ENCODE measurements around the gene METTL24.

Gene METTL24, protein sequence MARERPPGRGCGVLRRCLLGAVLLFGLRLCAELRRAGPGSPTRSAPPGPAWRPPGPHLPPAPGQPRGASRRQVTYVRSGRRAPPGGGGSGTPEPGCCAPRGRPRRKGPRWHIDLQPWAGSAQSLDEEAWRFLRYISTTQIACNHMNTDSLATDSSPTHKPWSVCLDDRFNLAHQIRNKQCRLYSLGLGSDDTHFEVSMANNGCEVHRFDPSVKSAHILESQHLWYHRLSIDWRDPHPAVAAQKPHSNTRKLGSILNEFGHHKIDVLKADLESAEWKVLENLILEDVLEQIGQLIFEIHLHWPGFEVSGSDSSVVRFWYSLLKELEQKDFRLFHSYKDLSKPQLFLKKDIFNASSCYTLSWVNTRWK
- long read RNA-seq, result 0 reads

DNA sequence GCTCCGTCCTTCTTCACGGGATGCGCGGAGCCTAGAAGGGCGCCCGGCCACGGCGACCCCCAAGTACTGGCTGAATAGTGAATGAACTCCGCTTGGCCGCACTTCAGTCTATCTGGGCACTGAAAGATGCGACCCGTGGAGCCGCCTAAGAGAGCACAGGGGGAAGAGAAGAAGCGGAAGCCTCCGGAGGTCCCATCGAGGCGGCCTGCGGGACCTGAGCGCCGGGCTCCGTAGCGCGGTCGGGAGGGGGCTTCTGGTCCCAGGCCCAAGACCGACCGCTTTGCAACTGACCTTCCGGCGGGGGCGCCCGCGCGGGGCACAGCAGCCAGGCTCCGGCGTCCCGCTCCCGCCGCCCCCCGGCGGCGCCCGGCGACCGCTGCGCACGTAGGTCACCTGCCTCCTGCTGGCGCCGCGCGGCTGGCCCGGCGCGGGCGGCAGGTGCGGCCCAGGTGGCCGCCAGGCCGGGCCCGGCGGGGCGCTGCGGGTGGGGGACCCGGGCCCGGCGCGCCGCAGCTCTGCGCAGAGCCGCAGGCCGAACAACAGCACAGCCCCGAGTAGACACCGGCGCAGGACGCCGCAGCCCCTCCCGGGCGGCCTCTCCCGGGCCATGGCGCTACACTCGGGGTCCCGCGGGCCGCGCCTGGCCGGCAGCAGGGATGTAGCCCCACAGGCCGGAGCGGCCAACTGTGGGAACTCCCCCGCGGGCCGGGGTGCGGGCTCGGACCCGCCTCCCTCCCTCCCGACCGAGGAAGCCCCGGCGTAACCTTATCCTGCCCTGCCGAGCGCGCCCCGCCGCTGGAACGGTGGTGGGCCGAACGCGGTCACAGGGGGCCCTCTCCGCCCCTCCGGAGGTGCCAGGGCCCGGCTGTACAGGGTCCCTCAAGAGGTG lies at the start of gene METTL24:
Gene METTL24 (minus strand): TSS at position 686 of the 889 bp plus-strand sequence. CDS start 77 bp downstream, at position 609.
- TF ChIP-seq, protein P1, sequence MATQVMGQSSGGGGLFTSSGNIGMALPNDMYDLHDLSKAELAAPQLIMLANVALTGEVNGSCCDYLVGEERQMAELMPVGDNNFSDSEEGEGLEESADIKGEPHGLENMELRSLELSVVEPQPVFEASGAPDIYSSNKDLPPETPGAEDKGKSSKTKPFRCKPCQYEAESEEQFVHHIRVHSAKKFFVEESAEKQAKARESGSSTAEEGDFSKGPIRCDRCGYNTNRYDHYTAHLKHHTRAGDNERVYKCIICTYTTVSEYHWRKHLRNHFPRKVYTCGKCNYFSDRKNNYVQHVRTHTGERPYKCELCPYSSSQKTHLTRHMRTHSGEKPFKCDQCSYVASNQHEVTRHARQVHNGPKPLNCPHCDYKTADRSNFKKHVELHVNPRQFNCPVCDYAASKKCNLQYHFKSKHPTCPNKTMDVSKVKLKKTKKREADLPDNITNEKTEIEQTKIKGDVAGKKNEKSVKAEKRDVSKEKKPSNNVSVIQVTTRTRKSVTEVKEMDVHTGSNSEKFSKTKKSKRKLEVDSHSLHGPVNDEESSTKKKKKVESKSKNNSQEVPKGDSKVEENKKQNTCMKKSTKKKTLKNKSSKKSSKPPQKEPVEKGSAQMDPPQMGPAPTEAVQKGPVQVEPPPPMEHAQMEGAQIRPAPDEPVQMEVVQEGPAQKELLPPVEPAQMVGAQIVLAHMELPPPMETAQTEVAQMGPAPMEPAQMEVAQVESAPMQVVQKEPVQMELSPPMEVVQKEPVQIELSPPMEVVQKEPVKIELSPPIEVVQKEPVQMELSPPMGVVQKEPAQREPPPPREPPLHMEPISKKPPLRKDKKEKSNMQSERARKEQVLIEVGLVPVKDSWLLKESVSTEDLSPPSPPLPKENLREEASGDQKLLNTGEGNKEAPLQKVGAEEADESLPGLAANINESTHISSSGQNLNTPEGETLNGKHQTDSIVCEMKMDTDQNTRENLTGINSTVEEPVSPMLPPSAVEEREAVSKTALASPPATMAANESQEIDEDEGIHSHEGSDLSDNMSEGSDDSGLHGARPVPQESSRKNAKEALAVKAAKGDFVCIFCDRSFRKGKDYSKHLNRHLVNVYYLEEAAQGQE (IDR thresholded peaks at IDR 0.05; ENCODE audit: insufficient replicate concordance, low read depth), result no peak
- TF ChIP-seq SPI1 (IDR thresholded peaks at IDR 0.05; ENCODE audit: borderline replicate concordance, low read depth), result no peak
- TF ChIP-seq GABPA (IDR thresholded peaks at IDR 0.05; ENCODE audit: low read depth), result no peak
- TF ChIP-seq POLR2AphosphoS5 (IDR thresholded peaks at IDR 0.05; ENCODE audit: low read depth), result no peak
- TF ChIP-seq, protein P2, sequence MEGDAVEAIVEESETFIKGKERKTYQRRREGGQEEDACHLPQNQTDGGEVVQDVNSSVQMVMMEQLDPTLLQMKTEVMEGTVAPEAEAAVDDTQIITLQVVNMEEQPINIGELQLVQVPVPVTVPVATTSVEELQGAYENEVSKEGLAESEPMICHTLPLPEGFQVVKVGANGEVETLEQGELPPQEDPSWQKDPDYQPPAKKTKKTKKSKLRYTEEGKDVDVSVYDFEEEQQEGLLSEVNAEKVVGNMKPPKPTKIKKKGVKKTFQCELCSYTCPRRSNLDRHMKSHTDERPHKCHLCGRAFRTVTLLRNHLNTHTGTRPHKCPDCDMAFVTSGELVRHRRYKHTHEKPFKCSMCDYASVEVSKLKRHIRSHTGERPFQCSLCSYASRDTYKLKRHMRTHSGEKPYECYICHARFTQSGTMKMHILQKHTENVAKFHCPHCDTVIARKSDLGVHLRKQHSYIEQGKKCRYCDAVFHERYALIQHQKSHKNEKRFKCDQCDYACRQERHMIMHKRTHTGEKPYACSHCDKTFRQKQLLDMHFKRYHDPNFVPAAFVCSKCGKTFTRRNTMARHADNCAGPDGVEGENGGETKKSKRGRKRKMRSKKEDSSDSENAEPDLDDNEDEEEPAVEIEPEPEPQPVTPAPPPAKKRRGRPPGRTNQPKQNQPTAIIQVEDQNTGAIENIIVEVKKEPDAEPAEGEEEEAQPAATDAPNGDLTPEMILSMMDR (IDR thresholded peaks at IDR 0.05; ENCODE audit: insufficient read depth, low read length), result no peak
- peak in 1 of 2 experiments; percentile 14 for DNase-seq (ENCODE audit: low read depth in 1 of 2, low spot score in 1 of 2)
- Histone ChIP-seq H3K27ac (replicated peaks) (no peak within 1 kb of the TSS), H3K4me3 (replicated peaks; ENCODE audit: insufficient read depth, low read length) (peak within 1 kb of the TSS; percentile 36), H3K27me3 (ENCODE audit: insufficient read depth, poor library complexity, severe bottlenecking) (peaks cover 38% of the 10 kb centered on the region)

DNA sequence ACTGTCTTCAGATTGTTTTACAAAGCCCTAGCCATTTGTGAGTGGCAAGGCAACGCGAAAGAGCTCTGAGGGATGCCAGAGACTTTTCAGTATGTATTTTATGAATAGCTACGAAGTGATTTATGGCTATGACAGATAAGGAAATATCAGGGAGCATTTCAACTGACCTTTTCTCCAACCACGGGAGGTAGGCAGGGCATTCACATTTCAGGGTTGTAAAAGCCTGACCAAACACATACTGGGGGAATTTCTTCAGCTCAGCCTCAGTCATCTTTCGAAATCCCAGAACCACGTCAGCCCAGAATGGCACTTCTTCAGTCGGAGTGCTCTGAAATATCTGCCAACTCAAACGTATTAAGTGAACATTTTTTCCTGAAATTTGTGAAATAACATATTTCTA lies 46.5 kb upstream of the METTL24 start:
- Histone ChIP-seq H3K27me3 (ENCODE audit: insufficient read depth, poor library complexity, severe bottlenecking) (no peaks in the 10 kb centered on the region), H3K27ac (replicated peaks) (no peak overlapping the region), H3K4me3 (replicated peaks; ENCODE audit: insufficient read depth, low read length) (no peak overlapping the region)
- TF ChIP-seq SPI1 (IDR thresholded peaks at IDR 0.05; ENCODE audit: borderline replicate concordance, low read depth), result no peak
- TF ChIP-seq GABPA (IDR thresholded peaks at IDR 0.05; ENCODE audit: low read depth), result no peak
- TF ChIP-seq, protein P2 (IDR thresholded peaks at IDR 0.05; ENCODE audit: insufficient read depth, low read length), result no peak
- TF ChIP-seq, protein P1 (IDR thresholded peaks at IDR 0.05; ENCODE audit: insufficient replicate concordance, low read depth), result no peak
- no peak for TF ChIP-seq POLR2AphosphoS5 (IDR thresholded peaks at IDR 0.05; ENCODE audit: low read depth)
- no peak for DNase-seq (ENCODE audit: low read depth in 1 of 2, low spot score in 1 of 2)

GRCh38 chr6:110401585-110402176 lies 43.5 kb upstream of the METTL24 start:
- Histone ChIP-seq H3K4me3 (replicated peaks; ENCODE audit: insufficient read depth, low read length) (no peak overlapping the region), H3K27me3 (ENCODE audit: insufficient read depth, poor library complexity, severe bottlenecking) (no peaks in the 10 kb centered on the region), H3K27ac (replicated peaks) (no peak overlapping the region)
- TF ChIP-seq POLR2AphosphoS5 (IDR thresholded peaks at IDR 0.05; ENCODE audit: low read depth) (no peak), GABPA (IDR thresholded peaks at IDR 0.05; ENCODE audit: low read depth) (no peak), SPI1 (IDR thresholded peaks at IDR 0.05; ENCODE audit: borderline replicate concordance, low read depth) (no peak)
- TF ChIP-seq, protein P2 (IDR thresholded peaks at IDR 0.05; ENCODE audit: insufficient read depth, low read length), result no peak
- TF ChIP-seq, protein P1 (IDR thresholded peaks at IDR 0.05; ENCODE audit: insufficient replicate concordance, low read depth), result no peak
- no peak for DNase-seq (ENCODE audit: low read depth in 1 of 2, low spot score in 1 of 2)
